ENCODE results near the gene INPP5D.

INPP5D gene

DNA sequence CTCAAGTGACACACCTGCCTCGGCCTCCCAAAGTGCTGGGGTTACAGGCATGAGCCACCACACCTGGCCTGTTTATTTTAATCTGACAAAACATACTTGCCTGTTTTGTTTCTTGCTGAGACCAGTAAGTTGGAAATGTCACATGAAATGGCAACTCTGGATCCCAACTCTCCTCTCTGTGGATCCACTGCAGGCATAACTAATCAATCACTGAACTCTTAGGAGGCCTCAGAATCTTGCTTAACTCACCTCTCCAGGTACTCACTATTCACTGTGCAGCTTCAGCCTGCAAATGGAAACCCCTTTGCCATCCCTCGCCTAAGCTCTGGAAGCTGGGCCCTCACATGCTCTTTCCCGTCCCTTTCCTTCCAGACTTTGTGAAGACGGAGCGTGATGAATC, 134.9 kb downstream of the INPP5D start:
- no peak for ATAC-seq

DNA sequence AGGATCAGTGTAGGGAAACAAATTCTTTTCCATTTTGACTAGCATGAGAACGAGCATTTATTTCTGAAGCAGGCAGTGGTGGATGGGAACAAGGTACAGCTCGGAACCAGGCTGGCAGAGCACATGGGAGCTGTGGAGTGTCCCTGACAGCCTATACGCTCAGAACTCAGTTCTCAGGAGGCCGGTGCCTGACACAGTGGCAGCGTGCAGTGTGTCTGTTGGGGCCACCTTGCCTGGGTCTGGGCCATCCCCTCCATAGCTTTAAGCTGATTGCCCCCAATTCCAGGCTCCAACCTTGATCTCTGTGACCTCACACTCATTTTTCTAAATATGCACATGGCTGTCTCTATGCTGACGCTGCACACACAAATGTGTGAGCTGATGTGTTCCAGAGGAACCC, 136.9 kb downstream of the INPP5D start:
- ATAC-seq: no peak
- TF ChIP-seq ZC3H10 (CRISPR knock-in tag; IDR thresholded peaks at IDR 0.05): no peak
- TF ChIP-seq, protein P1, sequence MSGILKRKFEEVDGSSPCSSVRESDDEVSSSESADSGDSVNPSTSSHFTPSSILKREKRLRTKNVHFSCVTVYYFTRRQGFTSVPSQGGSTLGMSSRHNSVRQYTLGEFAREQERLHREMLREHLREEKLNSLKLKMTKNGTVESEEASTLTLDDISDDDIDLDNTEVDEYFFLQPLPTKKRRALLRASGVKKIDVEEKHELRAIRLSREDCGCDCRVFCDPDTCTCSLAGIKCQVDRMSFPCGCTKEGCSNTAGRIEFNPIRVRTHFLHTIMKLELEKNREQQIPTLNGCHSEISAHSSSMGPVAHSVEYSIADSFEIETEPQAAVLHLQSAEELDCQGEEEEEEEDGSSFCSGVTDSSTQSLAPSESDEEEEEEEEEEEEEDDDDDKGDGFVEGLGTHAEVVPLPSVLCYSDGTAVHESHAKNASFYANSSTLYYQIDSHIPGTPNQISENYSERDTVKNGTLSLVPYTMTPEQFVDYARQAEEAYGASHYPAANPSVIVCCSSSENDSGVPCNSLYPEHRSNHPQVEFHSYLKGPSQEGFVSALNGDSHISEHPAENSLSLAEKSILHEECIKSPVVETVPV (CRISPR knock-in tag; IDR thresholded peaks at IDR 0.05): no peak
- no peak for TF ChIP-seq TCF4 (CRISPR knock-in tag; IDR thresholded peaks at IDR 0.05; ENCODE audit: borderline replicate concordance)
- no peak for TF ChIP-seq ZFP30 (CRISPR knock-in tag; IDR thresholded peaks at IDR 0.05)
- TF ChIP-seq ZNF8 (CRISPR knock-in tag; IDR thresholded peaks at IDR 0.05): no peak
- no peak for TF ChIP-seq OSR1 (CRISPR knock-in tag; IDR thresholded peaks at IDR 0.05)
- no peak for TF ChIP-seq GLIS3 (CRISPR knock-in tag; IDR thresholded peaks at IDR 0.05)
- no peak for TF ChIP-seq CSDC2 (CRISPR knock-in tag; IDR thresholded peaks at IDR 0.05)
- no peak for TF ChIP-seq ZNF70 (CRISPR knock-in tag; IDR thresholded peaks at IDR 0.05)
- TF ChIP-seq ARNTL (CRISPR knock-in tag; IDR thresholded peaks at IDR 0.05; ENCODE audit: borderline replicate concordance, low read depth): no peak
- TF ChIP-seq RARB (CRISPR knock-in tag; IDR thresholded peaks at IDR 0.05): no peak
- no peak for TF ChIP-seq POU6F1 (CRISPR knock-in tag; IDR thresholded peaks at IDR 0.05; ENCODE audit: borderline replicate concordance, low read depth)
- TF ChIP-seq SNAI2 (CRISPR knock-in tag; IDR thresholded peaks at IDR 0.05): no peak
- TF ChIP-seq TSHZ2 (CRISPR knock-in tag; IDR thresholded peaks at IDR 0.05): no peak
- TF ChIP-seq ZNF565 (CRISPR knock-in tag; conservative IDR thresholded peaks at IDR 0.05; ENCODE audit: low read depth): no peak
- TF ChIP-seq ESRRG (CRISPR knock-in tag; IDR thresholded peaks at IDR 0.05): no peak
- TF ChIP-seq TOX (CRISPR knock-in tag; IDR thresholded peaks at IDR 0.05; ENCODE audit: borderline replicate concordance): no peak

More for the DNA sequence above, 134.9 kb downstream of the INPP5D start:
- no peak for TF ChIP-seq RARB (CRISPR knock-in tag; IDR thresholded peaks at IDR 0.05)
- no peak for TF ChIP-seq CREB5 (CRISPR knock-in tag; IDR thresholded peaks at IDR 0.05; ENCODE audit: low read depth)
- no peak for TF ChIP-seq TCF4 (CRISPR knock-in tag; IDR thresholded peaks at IDR 0.05; ENCODE audit: borderline replicate concordance)
- TF ChIP-seq ARNTL (CRISPR knock-in tag; IDR thresholded peaks at IDR 0.05; ENCODE audit: borderline replicate concordance, low read depth): no peak
- TF ChIP-seq ZFP3 (CRISPR knock-in tag; IDR thresholded peaks at IDR 0.05): no peak
- no peak for TF ChIP-seq ESRRG (CRISPR knock-in tag; IDR thresholded peaks at IDR 0.05)
- TF ChIP-seq ZNF70 (CRISPR knock-in tag; IDR thresholded peaks at IDR 0.05): no peak
- TF ChIP-seq SNAI2 (CRISPR knock-in tag; IDR thresholded peaks at IDR 0.05): no peak
- no peak for TF ChIP-seq TOX (CRISPR knock-in tag; IDR thresholded peaks at IDR 0.05; ENCODE audit: borderline replicate concordance)

GRCh38 chr2:233198026-233198425, 137.9 kb downstream of the INPP5D start:
- ATAC-seq: no peak
- TF ChIP-seq ZFP3 (CRISPR knock-in tag; IDR thresholded peaks at IDR 0.05) (no peak), ZNF565 (CRISPR knock-in tag; conservative IDR thresholded peaks at IDR 0.05; ENCODE audit: low read depth) (no peak), OSR1 (CRISPR knock-in tag; IDR thresholded peaks at IDR 0.05) (no peak), SNAI2 (CRISPR knock-in tag; IDR thresholded peaks at IDR 0.05) (no peak)

DNA sequence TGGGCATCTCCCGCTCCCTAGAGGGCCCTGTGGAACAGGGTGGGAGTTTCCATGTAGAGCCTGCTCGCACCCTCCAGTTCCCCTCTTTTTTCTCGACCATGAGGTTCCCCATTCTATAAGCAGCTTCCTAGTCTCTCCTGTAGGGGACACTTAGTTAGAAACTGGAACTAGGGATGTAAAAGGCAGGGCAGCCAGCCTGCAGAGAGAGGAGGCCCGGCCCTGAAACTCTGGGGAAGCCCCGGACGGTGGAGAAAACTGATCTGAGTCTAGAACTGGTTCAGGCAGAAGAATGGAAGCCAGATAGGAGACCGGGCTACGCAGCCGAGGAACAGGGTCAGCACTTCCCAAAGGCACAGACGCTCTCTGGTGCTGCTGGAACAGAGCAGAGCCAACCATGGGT, 139.7 kb downstream of the INPP5D start:
- peak; percentile 36 for ATAC-seq
- TF ChIP-seq ZNF565 (CRISPR knock-in tag; conservative IDR thresholded peaks at IDR 0.05; ENCODE audit: low read depth) (no peak), CREB5 (CRISPR knock-in tag; IDR thresholded peaks at IDR 0.05; ENCODE audit: low read depth) (no peak), ZNF8 (CRISPR knock-in tag; IDR thresholded peaks at IDR 0.05) (no peak), PPARA (CRISPR knock-in tag; IDR thresholded peaks at IDR 0.05; ENCODE audit: borderline replicate concordance) (no peak), TSHZ2 (CRISPR knock-in tag; IDR thresholded peaks at IDR 0.05) (no peak), RARB (CRISPR knock-in tag; IDR thresholded peaks at IDR 0.05) (no peak), CSDC2 (CRISPR knock-in tag; IDR thresholded peaks at IDR 0.05) (no peak), ZFP3 (CRISPR knock-in tag; IDR thresholded peaks at IDR 0.05) (no peak), OSR1 (CRISPR knock-in tag; IDR thresholded peaks at IDR 0.05) (no peak), ZC3H10 (CRISPR knock-in tag; IDR thresholded peaks at IDR 0.05) (no peak), POU6F1 (CRISPR knock-in tag; IDR thresholded peaks at IDR 0.05; ENCODE audit: borderline replicate concordance, low read depth) (no peak), SNAI2 (CRISPR knock-in tag; IDR thresholded peaks at IDR 0.05) (no peak), GLIS3 (CRISPR knock-in tag; IDR thresholded peaks at IDR 0.05) (no peak)

Measured in SK-N-SH treated with all-trans-retinoic acid at 6 μM for 48 hours (cell line).